ENCODE data around the gene AP2B1.

DNA sequence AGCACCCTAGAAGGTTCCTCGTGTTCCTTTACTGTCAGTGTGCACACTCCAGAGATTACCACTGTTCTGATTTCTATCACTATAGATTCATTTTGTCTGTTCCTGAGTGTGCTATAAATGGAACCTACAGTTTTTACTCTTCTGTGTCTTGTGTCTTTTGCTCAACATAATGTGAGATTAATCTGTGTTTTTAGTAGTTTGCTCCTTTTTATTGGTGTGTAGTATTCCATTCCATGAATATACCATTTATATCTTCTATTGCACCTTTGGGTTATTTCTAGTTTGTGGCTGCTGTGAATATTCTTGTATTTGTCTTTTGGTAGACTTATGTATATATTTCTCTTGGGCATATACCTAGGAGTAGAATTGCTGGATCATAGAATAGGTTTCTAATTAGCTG is 68.2 kb downstream of the AP2B1 start:
- TF ChIP-seq, protein P1, sequence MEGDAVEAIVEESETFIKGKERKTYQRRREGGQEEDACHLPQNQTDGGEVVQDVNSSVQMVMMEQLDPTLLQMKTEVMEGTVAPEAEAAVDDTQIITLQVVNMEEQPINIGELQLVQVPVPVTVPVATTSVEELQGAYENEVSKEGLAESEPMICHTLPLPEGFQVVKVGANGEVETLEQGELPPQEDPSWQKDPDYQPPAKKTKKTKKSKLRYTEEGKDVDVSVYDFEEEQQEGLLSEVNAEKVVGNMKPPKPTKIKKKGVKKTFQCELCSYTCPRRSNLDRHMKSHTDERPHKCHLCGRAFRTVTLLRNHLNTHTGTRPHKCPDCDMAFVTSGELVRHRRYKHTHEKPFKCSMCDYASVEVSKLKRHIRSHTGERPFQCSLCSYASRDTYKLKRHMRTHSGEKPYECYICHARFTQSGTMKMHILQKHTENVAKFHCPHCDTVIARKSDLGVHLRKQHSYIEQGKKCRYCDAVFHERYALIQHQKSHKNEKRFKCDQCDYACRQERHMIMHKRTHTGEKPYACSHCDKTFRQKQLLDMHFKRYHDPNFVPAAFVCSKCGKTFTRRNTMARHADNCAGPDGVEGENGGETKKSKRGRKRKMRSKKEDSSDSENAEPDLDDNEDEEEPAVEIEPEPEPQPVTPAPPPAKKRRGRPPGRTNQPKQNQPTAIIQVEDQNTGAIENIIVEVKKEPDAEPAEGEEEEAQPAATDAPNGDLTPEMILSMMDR (IDR thresholded peaks at IDR 0.05) = no peak
- no peak for TF ChIP-seq POLR2A (IDR thresholded peaks at IDR 0.05)

Measured in heart left ventricle (tissue), 13 donors.